ENCODE measurements around the gene RBKS. TPM values are rescaled to one million over a fixed set of nuclear protein-coding genes. Genes with fewer than 3 reads are reported as not detected.
A peak's percentile ranks its signal among the peaks of the same experiment; 100 is the strongest.

The RBKS gene
- total and polyA plus RNA-seq, 2 of the 13 experiments (the other 11 are each of a cell fraction or from before 2014, with no cell fraction given), result 7.7 to 8.3 TPM

DNA sequence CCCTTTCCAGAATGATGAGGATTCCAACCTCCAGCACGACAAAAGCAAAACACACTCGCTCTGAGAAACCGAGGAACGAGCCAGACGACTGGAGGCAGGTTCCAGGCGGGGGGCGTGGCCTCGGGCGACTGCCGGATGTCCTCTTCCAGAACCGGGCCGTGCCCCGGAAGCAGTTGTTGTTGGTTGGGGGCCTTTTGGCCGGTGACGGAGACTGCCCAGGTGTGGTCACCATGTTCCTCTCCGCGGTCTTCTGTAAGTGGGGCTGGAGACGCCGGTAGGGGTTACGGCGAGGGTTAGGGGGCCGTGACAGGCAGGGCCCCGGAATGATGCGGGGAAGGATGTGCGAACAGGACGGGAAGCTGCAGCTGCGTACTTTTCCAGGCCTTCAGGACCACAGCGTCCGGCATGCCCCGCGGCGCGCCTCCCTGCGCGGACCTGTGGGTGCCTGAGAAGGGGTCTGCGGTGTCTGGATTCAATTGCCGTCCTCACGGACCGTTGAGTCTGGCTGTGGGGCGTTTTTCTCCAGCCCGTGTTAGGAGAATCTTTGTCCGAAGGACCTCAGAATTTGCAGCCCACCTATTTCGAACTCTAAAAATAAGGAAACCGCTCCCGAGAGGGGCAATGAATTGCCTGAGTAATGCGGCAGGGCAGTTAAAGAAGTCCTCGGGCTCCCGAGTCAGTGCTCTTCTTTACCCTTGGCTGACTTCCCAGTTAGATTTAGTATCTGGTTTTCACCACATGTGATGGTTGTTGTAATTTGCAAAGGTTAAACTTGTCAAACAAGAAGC is 118.4 kb downstream of the RBKS start, which contains the start of gene MRPL33 (continued):
- TF ChIP-seq, protein P1, sequence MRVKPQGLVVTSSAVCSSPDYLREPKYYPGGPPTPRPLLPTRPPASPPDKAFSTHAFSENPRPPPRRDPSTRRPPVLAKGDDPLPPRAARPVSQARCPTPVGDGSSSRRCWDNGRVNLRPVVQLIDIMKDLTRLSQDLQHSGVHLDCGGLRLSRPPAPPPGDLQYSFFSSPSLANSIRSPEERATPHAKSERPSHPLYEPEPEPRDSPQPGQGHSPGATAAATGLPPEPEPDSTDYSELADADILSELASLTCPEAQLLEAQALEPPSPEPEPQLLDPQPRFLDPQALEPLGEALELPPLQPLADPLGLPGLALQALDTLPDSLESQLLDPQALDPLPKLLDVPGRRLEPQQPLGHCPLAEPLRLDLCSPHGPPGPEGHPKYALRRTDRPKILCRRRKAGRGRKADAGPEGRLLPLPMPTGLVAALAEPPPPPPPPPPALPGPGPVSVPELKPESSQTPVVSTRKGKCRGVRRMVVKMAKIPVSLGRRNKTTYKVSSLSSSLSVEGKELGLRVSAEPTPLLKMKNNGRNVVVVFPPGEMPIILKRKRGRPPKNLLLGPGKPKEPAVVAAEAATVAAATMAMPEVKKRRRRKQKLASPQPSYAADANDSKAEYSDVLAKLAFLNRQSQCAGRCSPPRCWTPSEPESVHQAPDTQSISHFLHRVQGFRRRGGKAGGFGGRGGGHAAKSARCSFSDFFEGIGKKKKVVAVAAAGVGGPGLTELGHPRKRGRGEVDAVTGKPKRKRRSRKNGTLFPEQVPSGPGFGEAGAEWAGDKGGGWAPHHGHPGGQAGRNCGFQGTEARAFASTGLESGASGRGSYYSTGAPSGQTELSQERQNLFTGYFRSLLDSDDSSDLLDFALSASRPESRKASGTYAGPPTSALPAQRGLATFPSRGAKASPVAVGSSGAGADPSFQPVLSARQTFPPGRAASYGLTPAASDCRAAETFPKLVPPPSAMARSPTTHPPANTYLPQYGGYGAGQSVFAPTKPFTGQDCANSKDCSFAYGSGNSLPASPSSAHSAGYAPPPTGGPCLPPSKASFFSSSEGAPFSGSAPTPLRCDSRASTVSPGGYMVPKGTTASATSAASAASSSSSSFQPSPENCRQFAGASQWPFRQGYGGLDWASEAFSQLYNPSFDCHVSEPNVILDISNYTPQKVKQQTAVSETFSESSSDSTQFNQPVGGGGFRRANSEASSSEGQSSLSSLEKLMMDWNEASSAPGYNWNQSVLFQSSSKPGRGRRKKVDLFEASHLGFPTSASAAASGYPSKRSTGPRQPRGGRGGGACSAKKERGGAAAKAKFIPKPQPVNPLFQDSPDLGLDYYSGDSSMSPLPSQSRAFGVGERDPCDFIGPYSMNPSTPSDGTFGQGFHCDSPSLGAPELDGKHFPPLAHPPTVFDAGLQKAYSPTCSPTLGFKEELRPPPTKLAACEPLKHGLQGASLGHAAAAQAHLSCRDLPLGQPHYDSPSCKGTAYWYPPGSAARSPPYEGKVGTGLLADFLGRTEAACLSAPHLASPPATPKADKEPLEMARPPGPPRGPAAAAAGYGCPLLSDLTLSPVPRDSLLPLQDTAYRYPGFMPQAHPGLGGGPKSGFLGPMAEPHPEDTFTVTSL (CRISPR knock-in tag; IDR thresholded peaks at IDR 0.05; ENCODE audit: borderline replicate concordance), result 0 out of 2 replicates have a peak, but pooled peaks have one; percentile 54
- TF ChIP-seq ZNF709 (CRISPR knock-in tag; IDR thresholded peaks at IDR 0.05) (peak; percentile 89; the same call in 1 of the 2 replicates), ZNF644 (CRISPR knock-in tag; IDR thresholded peaks at IDR 0.05; ENCODE audit: low read depth) (peak; percentile 68), ZNF746 (CRISPR knock-in tag; IDR thresholded peaks at IDR 0.05) (peak; percentile 73; the same call in 1 of the 2 replicates), RXRB (CRISPR knock-in tag; IDR thresholded peaks at IDR 0.05; ENCODE audit: borderline replicate concordance) (peak; percentile 79), MTF2 (CRISPR knock-in tag; IDR thresholded peaks at IDR 0.05; ENCODE audit: borderline replicate concordance) (peak; percentile 83; the same call in 1 of the 2 replicates), ZNF350 (CRISPR knock-in tag; IDR thresholded peaks at IDR 0.05; ENCODE audit: borderline replicate concordance, low read depth) (peak; percentile 95), HOXA3 (CRISPR knock-in tag; IDR thresholded peaks at IDR 0.05) (peak; percentile 96), KDM6A (CRISPR knock-in tag; IDR thresholded peaks at IDR 0.05; ENCODE audit: low read depth) (peak; percentile 40; the same call in 1 of the 2 replicates), ZNF790 (CRISPR knock-in tag; IDR thresholded peaks at IDR 0.05; ENCODE audit: borderline replicate concordance) (peak; percentile 80; the same call in 1 of the 2 replicates), SETDB1 (CRISPR knock-in tag; IDR thresholded peaks at IDR 0.05; ENCODE audit: borderline replicate concordance) (no peak), ZNF367 (CRISPR knock-in tag; IDR thresholded peaks at IDR 0.05; ENCODE audit: borderline replicate concordance) (no peak)
- TF ChIP-seq, protein P2, sequence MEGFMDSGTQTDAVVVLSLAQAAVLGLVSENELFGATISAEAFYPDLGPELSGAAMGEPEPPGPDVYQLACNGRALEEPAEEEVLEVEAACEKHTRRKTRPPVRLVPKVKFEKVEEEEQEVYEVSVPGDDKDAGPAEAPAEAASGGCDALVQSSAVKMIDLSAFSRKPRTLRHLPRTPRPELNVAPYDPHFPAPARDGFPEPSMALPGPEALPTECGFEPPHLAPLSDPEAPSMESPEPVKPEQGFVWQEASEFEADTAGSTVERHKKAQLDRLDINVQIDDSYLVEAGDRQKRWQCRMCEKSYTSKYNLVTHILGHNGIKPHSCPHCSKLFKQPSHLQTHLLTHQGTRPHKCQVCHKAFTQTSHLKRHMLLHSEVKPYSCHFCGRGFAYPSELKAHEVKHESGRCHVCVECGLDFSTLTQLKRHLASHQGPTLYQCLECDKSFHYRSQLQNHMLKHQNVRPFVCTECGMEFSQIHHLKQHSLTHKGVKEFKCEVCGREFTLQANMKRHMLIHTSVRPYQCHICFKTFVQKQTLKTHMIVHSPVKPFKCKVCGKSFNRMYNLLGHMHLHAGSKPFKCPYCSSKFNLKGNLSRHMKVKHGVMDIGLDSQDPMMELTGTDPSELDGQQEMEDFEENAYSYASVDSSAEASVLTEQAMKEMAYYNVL (CRISPR knock-in tag; IDR thresholded peaks at IDR 0.05; ENCODE audit: borderline replicate concordance), result no peak; the same call in 1 of the 2 replicates
- TF ChIP-seq, protein P3, sequence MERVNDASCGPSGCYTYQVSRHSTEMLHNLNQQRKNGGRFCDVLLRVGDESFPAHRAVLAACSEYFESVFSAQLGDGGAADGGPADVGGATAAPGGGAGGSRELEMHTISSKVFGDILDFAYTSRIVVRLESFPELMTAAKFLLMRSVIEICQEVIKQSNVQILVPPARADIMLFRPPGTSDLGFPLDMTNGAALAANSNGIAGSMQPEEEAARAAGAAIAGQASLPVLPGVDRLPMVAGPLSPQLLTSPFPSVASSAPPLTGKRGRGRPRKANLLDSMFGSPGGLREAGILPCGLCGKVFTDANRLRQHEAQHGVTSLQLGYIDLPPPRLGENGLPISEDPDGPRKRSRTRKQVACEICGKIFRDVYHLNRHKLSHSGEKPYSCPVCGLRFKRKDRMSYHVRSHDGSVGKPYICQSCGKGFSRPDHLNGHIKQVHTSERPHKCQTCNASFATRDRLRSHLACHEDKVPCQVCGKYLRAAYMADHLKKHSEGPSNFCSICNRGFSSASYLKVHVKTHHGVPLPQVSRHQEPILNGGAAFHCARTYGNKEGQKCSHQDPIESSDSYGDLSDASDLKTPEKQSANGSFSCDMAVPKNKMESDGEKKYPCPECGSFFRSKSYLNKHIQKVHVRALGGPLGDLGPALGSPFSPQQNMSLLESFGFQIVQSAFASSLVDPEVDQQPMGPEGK (CRISPR knock-in tag; IDR thresholded peaks at IDR 0.05), result peak; percentile 91

All from HepG2 (cell line).